Kidney (tissue), 14 donors: ENCODE data around the gene USP21. TPM values are rescaled to one million over a fixed set of nuclear protein-coding genes. Genes with fewer than 3 reads are reported as not detected.

ENCODE experiments used
- DNase-seq, 5 donors: peaks; one replicate each; pipeline ENCODE4 v3.0.0-alpha.2; 2013 to 2020
- FAIRE-seq: peaks from 2 replicates; lab custom pipeline; 2012; peaks lifted over from hg19 to GRCh38; lab: Jason Lieb, UNC
- H3K27ac ChIP-seq, 2 donors: one replicate each; pipeline ENCODE4 v1.7.0; 2013; ENCODE audit warnings: low read depth in 2 of 2, low read length in 2 of 2, inconsistent platforms in 1 of 2
- H3K27me3 ChIP-seq: one replicate; pipeline ENCODE4 v1.7.1; 2013; ENCODE audit warnings: low read length, inconsistent platforms; ENCODE audit not compliant: control insufficient read depth, insufficient read depth
- H3K36me3 ChIP-seq, 3 donors: one replicate each; pipeline versions ENCODE4 v1.7.0 to v1.7.1; 2013; ENCODE audit warnings: low read length in 3 of 3, control low read depth in 1 of 3, inconsistent platforms in 1 of 3; ENCODE audit not compliant: insufficient read depth in 3 of 3, control insufficient read depth in 2 of 3
- H3K4me1 ChIP-seq, 3 donors: one replicate each; pipeline versions ENCODE4 v1.7.0 to v1.7.1; 2013; ENCODE audit warnings: low read length in 3 of 3, inconsistent platforms in 1 of 3, low read depth in 1 of 3; ENCODE audit not compliant: control insufficient read depth in 2 of 3, insufficient read depth in 2 of 3
- H3K4me3 ChIP-seq, 3 donors: one replicate each; pipeline versions ENCODE4 v1.7.0 to v1.8.1; 2013; ENCODE audit warnings: low read length in 3 of 3, control low read depth in 1 of 3, inconsistent platforms in 1 of 3
- H3K9ac ChIP-seq, 3 donors: one replicate each; pipeline versions ENCODE4 v1.7.0 to v1.7.1; 2013; ENCODE audit warnings: low read length in 3 of 3, control low read depth in 1 of 3, inconsistent platforms in 1 of 3
- H3K9me3 ChIP-seq, 3 donors: one replicate each; pipeline versions ENCODE4 v1.7.0 to v1.7.1; 2013; ENCODE audit warnings: low read length in 3 of 3, control low read depth in 1 of 3, inconsistent platforms in 1 of 3; ENCODE audit not compliant: control insufficient read depth in 2 of 3, insufficient read depth in 1 of 3
- CTCF ChIP-seq: IDR thresholded peaks from 3 replicates; pipeline ENCODE4 v1.5.1; 2012; ENCODE audit warnings: mild to moderate bottlenecking, moderate library complexity, borderline replicate concordance; ENCODE audit not compliant: insufficient read depth; ENCODE audit errors: extremely low read depth
- intact Hi-C: fragments of 100-400 bp; cut with DNase I; formaldehyde crosslinking; loops from one replicate; pipeline ENCODE4 v1.11.1; 2022
- polyA plus RNA-seq: library from polyadenylated mRNA; stranded (reverse); fragments of 350-450 nt; fragmentation: Illumina TruSeq; extraction: RNeasy Lipid Tissue Mini Kit (QIAGEN cat#74804); gene quantifications from one replicate; pipeline ENCODE4 v1.2.3, GENCODE V29; 2014; ENCODE audit warnings: low read depth, low replicate concordance; ENCODE audit not compliant: insufficient read depth
- total RNA-seq: library from RNA; stranded (reverse); fragmentation: NEBNext Ultra II Directional; extraction: Animal tissue kit (Norgen Biotek cat#: 25700); gene quantifications from one replicate; pipeline ENCODE4 v1.2.1, GENCODE V29; 2021
- donor health status: control.
- donor health status: control.
- donor health status: control.
- donor health status: control.
- donor health status: control.
- donor health status: DM: yes; HTN: yes; CAD: no.
- donor health status: Normal renal cell carcinoma (clear cell type).

USP21 gene
- total and polyA plus RNA-seq, 2 donors from 2014 or later = 26.3 to 27.7 TPM

GRCh38 chr1:161189036-161189435 is 29.7 kb downstream of the USP21 start:
- no peak overlapping the region for H3K4me3 ChIP-seq
- no peak overlapping the region for H3K9ac ChIP-seq
- H3K27me3 ChIP-seq = no peaks in the 10 kb centered on the region
- no peaks in the 10 kb centered on the region for H3K36me3 ChIP-seq
- TF ChIP-seq CTCF = no peak
- no peak overlapping the region for H3K27ac ChIP-seq
- intact Hi-C loops = no loop called here
- H3K9me3 ChIP-seq = no peaks in the 10 kb centered on the region
- FAIRE-seq (no peak), DNase-seq (peak in 1 of 5 donors; percentile 14)
- H3K4me1 ChIP-seq = peaks cover 0 to 5% (median 2%) of the 10 kb centered on the region in 3 donors

DNA sequence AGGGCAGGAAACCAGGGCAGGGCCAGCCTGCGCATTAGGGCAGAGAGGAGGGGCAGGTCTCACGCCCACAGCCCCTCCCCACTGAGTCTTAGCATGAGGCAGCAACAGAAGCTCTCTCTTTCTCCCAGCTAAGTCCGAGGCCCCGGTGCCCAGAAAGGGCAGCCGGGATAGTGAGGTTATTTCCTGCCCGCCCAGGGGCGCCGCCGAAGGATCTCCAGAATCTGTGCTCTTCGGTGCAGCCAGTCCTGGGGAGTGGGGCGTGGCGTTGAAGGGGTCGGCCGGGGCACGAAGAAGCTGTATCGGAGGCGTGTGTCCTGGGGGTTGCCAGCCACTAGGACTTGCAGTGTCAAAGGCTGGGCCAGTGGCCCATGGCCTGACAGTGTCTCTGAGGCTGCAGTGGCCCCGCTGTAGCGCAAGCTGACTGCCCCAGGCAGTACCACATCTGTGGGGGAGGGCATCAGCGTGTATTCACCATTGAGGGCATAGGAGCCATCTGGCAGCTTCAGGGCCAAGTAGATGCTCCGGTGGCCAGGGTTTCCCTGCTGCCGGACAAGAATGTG is 31.7 kb downstream of the USP21 start:
- TF ChIP-seq CTCF = no peak
- Histone ChIP-seq H3K9ac (no peak overlapping the region), H3K27ac (no peak overlapping the region), H3K9me3 (no peaks in the 10 kb centered on the region), H3K4me1 (peaks cover 0 to 5% (median 2%) of the 10 kb centered on the region in 3 donors), H3K27me3 (no peaks in the 10 kb centered on the region), H3K4me3 (no peak overlapping the region), H3K36me3 (peaks cover 0 to 4% (median 0%) of the 10 kb centered on the region in 3 donors)
- DNase-seq (peak in 1 of 5 donors; percentile 68), FAIRE-seq (no peak)
- intact Hi-C loops = no loop called here

GRCh38 chr1:161191971-161192370 is 32.7 kb downstream of the USP21 start:
- Histone ChIP-seq H3K9me3 (no peaks in the 10 kb centered on the region), H3K27me3 (no peaks in the 10 kb centered on the region), H3K4me1 (peaks cover 0 to 5% (median 1%) of the 10 kb centered on the region in 3 donors), H3K4me3 (no peak overlapping the region), H3K9ac (no peak overlapping the region), H3K27ac (no peak overlapping the region), H3K36me3 (peaks cover 0 to 4% (median 0%) of the 10 kb centered on the region in 3 donors)
- intact Hi-C loops = no loop called here
- DNase-seq (peak in 1 of 5 donors; percentile 64), FAIRE-seq (no peak)
- TF ChIP-seq CTCF = no peak
